KOPT-K1 (cell line): ENCODE results near the gene HELZ2.

Experiments
- H3K27ac ChIP-seq: fragments of 200-600 bp; sonication (generic); 2 replicates; pipeline ENCODE4 v1.5.1; 2016; ENCODE audit warnings: antibody characterized with exemption, mild to moderate bottlenecking, low read depth, low read length; ENCODE audit not compliant: poor library complexity, severe bottlenecking
- H3K36me3 ChIP-seq: fragments of 200-600 bp; sonication (generic); 2 replicates; pipeline ENCODE4 v1.5.1; 2017; ENCODE audit warnings: antibody characterized with exemption, mild to moderate bottlenecking, low read length, moderate library complexity; ENCODE audit not compliant: insufficient read depth
- H3K9me3 ChIP-seq: fragments of 200-600 bp; sonication (generic); 2 replicates; pipeline ENCODE4 v1.5.1; 2017; ENCODE audit warnings: antibody characterized with exemption, low read length, mild to moderate bottlenecking; ENCODE audit not compliant: insufficient read depth, poor library complexity, severe bottlenecking

HELZ2 gene

GRCh38 chr20:63546256-63546955, 27.6 kb downstream of the HELZ2 start:
- no peak overlapping the region for H3K27ac ChIP-seq
- no peaks in the 10 kb centered on the region for H3K9me3 ChIP-seq
- no peaks in the 10 kb centered on the region for H3K36me3 ChIP-seq

- no peaks in the 10 kb centered on the region for H3K9me3 ChIP-seq
- H3K36me3 ChIP-seq, result no peaks in the 10 kb centered on the region
- H3K27ac ChIP-seq, result no peak overlapping the region
Measured at GRCh38 chr20:63545814-63546213, 28.2 kb downstream of the HELZ2 start.

DNA sequence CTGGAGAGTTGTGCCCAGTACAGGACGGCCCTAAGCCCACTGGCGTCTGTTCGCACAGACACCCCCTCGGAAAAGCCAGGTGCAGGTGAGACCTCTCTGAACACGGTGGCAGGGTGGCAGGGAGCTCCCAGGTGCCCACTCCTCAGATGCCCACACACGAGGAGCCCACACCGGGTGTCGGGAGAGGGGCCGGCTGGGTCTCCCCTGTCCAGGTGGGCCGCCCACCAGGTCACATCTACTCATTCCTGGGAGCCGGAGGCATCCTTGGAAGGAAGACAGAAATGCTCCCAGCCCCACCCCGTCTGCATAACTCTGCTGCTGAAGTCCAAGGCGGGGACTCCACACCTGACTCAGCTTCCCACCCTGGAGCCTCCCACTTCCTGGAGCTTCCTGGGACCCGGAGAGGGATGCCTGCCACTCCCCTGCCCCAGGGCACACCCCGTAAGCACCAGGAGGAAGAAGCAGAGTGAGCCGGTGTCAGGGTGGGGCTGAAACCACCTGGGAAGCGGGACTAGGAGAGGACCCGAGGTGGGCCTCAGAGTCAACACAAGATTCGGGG, 29.0 kb downstream of the HELZ2 start:
- Histone ChIP-seq H3K36me3 (no peaks in the 10 kb centered on the region), H3K9me3 (no peaks in the 10 kb centered on the region), H3K27ac (no peak overlapping the region)

DNA sequence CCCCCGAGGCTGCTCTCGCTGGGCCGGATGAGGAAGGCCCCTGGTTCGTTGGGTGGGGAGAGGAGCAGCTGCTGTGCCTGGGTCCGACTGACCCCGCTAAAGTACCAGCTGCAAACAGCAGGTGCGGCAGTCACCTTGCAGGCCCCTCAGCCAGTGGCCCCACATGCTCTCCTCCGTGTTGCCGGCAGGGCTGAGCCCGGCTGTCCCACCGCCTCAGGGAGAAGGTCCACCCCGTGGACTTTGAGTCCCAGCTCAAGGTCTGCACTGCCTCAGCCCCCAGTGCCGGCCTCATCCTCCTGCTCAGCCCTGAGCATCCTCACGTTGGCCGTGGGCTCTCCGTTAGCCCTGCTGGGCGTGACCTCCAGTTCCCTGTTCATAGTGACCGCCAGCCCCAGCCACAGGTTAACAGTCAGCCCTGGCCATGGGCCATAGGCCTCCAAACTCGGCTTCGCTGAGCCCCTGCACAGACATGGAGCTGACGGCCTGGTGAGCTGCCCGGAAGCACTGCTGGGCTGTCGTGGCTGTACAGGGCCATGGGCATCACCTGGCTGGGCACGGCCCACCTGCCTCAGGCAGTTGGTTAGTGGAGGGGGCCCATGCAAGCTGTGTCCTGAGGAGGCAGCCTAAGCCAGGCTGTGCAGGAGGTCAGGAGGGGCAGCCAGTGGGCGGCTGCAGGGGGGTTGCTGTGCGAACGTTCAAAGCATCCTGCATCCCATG, 29.6 kb downstream of the HELZ2 start:
- no peaks in the 10 kb centered on the region for H3K36me3 ChIP-seq
- no peaks in the 10 kb centered on the region for H3K9me3 ChIP-seq
- H3K27ac ChIP-seq, result no peak overlapping the region

DNA sequence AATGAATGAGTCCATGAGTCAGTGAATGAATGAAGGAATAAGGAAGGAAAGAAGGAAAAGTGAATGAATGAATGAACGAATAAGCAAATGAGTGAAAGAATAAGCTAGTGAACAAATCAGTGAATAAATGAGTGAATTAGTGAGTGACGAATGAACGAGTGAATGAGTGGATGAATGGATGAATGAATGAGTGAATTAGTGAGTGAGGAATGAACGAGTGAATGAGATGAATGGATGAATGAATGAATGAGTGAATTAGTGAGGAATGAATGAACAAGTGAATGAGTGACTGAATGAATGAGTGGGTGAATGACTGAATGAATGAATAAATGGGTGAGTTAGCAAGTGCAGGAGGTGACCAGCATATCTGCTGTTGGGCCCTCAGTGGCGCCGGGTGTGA, 30.3 kb downstream of the HELZ2 start:
- H3K9me3 ChIP-seq, result no peaks in the 10 kb centered on the region
- H3K36me3 ChIP-seq, result no peaks in the 10 kb centered on the region
- no peak overlapping the region for H3K27ac ChIP-seq

GRCh38 chr20:63543131-63543530, 30.9 kb downstream of the HELZ2 start:
- no peaks in the 10 kb centered on the region for H3K9me3 ChIP-seq
- no peak overlapping the region for H3K27ac ChIP-seq

GRCh38 chr20:63542696-63543095, 31.3 kb downstream of the HELZ2 start:
- Histone ChIP-seq H3K36me3 (no peaks in the 10 kb centered on the region), H3K27ac (no peak overlapping the region), H3K9me3 (no peaks in the 10 kb centered on the region)

More at GRCh38 chr20:63543131-63543530, 30.9 kb downstream of the HELZ2 start:
- H3K36me3 ChIP-seq, result no peaks in the 10 kb centered on the region

GRCh38 chr20:63542031-63542559, 31.9 kb downstream of the HELZ2 start:
- no peak overlapping the region for H3K27ac ChIP-seq
- H3K36me3 ChIP-seq, result no peaks in the 10 kb centered on the region
- H3K9me3 ChIP-seq, result no peaks in the 10 kb centered on the region

DNA sequence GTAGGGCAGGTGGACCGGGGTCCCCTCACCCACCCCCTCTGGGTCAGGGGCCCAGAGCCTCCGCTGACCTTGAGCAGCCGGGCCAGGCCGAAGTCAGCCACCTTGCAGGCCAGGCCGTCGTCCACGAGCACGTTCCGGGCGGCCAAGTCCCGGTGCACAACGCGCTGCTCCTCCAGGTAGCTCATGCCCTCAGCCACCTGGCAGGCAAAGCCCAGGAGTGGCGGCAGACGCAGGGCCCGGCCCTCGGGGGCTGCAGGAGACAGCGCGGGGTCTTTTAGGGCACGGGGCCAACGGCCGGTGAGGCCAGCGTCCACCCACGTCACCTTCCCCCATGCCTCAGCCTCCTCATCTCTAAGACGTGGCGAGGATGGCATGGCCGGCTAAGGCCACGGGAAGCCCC, 32.7 kb downstream of the HELZ2 start:
- H3K36me3 ChIP-seq, result no peaks in the 10 kb centered on the region
- no peak overlapping the region for H3K27ac ChIP-seq
- no peaks in the 10 kb centered on the region for H3K9me3 ChIP-seq

GRCh38 chr20:63540417-63541186, 33.4 kb downstream of the HELZ2 start:
- Histone ChIP-seq H3K27ac (no peak overlapping the region), H3K9me3 (no peaks in the 10 kb centered on the region), H3K36me3 (no peaks in the 10 kb centered on the region)

- Histone ChIP-seq H3K27ac (no peak overlapping the region), H3K36me3 (no peaks in the 10 kb centered on the region), H3K9me3 (no peaks in the 10 kb centered on the region)
Measured at GRCh38 chr20:63539441-63540370, 34.3 kb downstream of the HELZ2 start.

- H3K36me3 ChIP-seq, result no peaks in the 10 kb centered on the region
- no peaks in the 10 kb centered on the region for H3K9me3 ChIP-seq
- H3K27ac ChIP-seq, result no peak overlapping the region
Measured at GRCh38 chr20:63539092-63539430, 35.0 kb downstream of the HELZ2 start.

- Histone ChIP-seq H3K36me3 (no peaks in the 10 kb centered on the region), H3K27ac (peak overlapping the region; percentile 83), H3K9me3 (no peaks in the 10 kb centered on the region)
Measured at GRCh38 chr20:63538204-63539091, 35.6 kb downstream of the HELZ2 start.
